Spleen (tissue), 7 donors: ENCODE data around the gene PCTP.

Experiments
- CTCF ChIP-seq, 11 experiments: fragments of 200-600 bp in 7 of 11; fragments of 450-650 bp in 4 of 11; sonication (generic) in 4 of 11; IDR thresholded peaks in 8 of 11; conservative IDR thresholded peaks in 3 of 11; 1 replicate in 7 of 11; 2 replicates in 4 of 11; pipeline versions ENCODE4 v1.4.0 to v1.8.0; 2016 to 2021; ENCODE audit warnings: antibody characterized with exemption in 11 of 11, inconsistent platforms in 4 of 11, mild to moderate bottlenecking in 1 of 11
- POLR2AphosphoS5 ChIP-seq, 3 donors: sonication (generic); formaldehyde crosslinking; IDR thresholded peaks; one replicate each; pipeline ENCODE4 v1.5.1; 2017; ENCODE audit warnings: antibody characterized with exemption in 3 of 3
- donor health status: DM: no; HTN: no; CAD: no; lungs with moderate emphysema.
- donor health status: DM: no; HTN: no; CAD: no.
- donor health status: DM: no; HTN: no; CAD: no.

- TF ChIP-seq CTCF (IDR thresholded peaks at IDR 0.05 in 8 of 11, conservative IDR thresholded peaks at IDR 0.05 in 3 of 11) (no peak), POLR2AphosphoS5 (IDR thresholded peaks at IDR 0.05) (no peak)
Observed at GRCh38 chr17:55825213-55825612, 74.4 kb downstream of the PCTP start.
